DND-41 (cell line): ENCODE measurements around the gene ZHX3.

ENCODE experiments used
- CTCF ChIP-seq: IDR thresholded peaks from 2 replicates; pipeline ENCODE4 v1.5.1; 2012; ENCODE audit warnings: borderline replicate concordance, low read length, moderate library complexity, mild to moderate bottlenecking; ENCODE audit not compliant: poor library complexity, severe bottlenecking; ENCODE audit errors: extremely low read depth
- EZH2 ChIP-seq: IDR thresholded peaks from 3 replicates; pipeline ENCODE4 v1.6.1; 2012; ENCODE audit warnings: borderline replicate concordance, low read depth, mild to moderate bottlenecking, moderate library complexity, low read length, inconsistent platforms; ENCODE audit not compliant: severe bottlenecking

GRCh38 chr20:41247523-41248367 is 69.8 kb downstream of the ZHX3 start:
- no peak for TF ChIP-seq EZH2
- no peak for TF ChIP-seq CTCF
